ENCODE data around the gene PNMT.
"Not testable (repeated sequence)": the region's sequence is repeated elsewhere in the genome, so short reads cannot be mapped to it uniquely, and the experiment has no call there.

The PNMT gene

DNA sequence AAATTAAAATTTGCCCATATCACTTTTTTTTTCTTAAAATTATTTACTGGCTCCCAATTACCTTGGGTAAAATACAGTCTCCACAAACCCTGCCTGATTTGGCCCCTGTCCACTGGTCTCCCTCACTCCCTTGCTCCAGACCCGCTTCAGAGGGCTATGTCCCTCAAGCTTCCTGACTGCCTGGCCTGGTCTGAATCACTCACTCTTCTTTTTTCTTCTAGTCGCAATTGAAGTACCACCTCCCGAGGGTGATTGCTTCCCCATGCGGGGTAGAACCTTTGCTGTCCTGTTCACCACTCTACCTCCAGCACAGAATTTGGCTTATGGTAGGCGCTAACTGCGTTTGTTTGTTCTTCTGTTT lies 20.2 kb downstream of the PNMT start:
- no peak for DNase-seq

DNA sequence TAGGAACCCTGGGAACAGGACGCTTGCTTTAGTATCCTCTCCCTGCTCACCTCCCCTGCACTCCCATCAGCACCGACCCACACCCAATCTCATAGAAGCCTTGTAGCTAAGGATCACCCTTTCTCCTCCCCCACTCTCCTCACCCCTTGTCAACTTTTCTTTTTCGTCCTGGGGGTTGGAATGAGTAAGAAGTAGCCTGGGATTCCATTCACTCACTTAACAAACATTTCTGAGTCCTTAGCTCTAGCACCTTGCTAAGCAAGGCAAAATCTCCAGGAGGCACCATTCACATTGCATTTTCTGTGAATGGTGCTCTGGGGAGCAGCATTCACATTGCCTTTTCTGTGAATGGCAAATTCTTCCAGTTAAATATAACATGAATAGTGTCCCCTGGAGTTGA lies 20.7 kb downstream of the PNMT start:
- DNase-seq, result no peak

DNA sequence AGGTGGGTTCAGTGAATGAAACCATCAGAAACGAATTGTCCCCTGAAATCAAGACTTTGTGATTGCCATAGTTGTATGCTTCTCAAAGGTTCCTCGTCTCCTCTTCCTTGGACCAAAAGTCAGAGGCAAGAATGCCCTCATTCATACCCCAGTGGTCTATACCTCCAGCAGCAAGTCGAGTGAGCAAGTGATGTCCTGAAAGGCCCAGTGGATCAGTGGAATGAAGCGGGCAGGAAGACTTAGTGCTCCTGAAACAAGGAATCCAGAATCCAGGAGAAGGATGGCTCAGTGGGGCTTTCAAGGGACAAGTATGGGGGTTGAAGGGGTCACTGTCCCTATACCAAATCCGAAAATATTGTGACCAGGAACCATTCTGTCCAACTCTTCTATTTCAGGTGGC lies 26.3 kb downstream of the PNMT start:
- no peak for DNase-seq

DNA sequence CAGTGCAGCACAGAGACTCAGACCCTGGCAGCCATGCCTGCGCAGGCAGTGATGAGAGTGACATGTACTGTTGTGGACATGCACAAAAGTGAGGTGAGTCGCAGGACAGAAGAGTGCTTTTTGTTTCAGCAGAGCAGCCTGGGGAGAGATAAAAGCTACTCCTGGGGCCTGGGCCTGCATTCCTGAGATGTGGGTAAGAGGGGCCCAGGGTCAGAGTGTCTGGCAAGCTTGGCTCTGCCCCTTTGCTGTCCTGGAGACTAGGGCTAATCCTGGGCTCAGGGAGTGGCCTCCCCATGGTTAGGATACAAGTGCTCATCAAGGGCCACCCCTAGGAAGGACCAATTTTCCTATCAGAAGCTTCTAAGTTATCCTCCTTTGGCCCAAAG lies 26.8 kb downstream of the PNMT start:
- DNase-seq, result no peak

DNA sequence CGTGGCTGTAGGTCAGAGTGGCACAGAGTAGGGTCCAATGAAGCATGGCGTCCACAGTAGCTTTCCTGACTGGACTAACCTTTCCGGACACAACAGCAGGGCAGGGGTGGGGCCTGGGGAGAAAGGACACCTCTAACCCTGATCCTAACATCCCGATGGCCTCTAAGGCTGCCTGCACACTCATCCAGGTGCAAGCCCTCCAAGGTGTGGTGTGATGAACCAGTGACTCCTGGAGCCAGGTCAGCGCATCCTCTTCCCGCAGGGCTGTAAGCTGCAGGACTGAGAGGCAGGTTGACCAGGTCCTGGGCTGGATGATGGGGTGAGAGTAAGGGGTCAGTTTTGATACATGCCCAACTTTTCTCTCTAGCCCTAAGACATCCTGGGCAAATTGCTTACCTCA lies 28.5 kb downstream of the PNMT start:
- no peak for DNase-seq

DNA sequence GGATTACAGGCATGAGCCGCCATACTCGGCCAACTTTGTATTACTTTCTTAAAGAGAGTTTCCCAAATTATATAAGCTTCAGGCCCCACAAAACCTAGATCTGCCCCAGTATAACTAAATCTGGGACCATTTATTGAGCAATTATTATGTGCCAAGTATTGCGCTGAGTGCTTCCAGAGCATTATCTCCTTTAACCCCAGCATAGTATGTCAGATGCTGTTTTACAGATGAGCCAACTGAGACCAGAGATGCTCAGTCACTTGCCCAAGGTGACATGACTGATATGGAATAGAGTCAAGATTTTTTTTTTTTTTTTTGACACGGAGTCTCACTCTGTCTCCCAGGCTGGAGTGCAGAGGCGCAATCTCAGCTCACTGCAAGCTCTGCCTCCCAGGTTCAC lies 29.7 kb downstream of the PNMT start:
- DNase-seq, result no peak

DNA sequence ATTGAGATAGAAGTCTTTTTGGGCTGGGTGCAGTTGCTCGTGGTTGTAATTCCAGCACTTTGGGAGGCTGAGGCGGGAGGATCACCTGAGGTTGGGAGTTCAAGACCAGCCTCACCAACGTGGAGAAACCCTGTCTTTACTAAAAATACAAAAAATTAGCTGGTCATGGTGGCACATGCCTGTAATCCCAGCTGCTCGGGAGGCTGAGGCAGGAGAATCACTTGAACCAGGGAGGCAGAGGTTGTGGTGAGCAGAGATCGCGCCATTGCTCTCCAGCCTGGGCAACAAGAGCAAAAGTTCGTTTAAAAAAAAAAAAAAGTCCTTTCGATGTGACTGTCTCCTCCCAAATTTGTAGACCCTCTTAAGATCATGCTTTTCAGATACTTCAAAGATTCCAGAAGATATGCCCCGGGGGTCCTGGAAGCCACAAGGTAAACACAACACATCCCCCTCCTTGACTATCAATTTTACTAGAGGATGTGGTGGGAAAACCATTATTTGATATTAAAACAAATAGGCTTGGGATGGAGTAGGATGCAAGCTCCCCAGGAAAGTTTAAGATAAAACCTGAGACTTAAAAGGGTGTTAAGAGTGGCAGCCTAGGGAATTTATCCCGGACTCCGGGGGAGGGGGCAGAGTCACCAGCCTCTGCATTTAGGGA lies 31.0 kb downstream of the PNMT start:
- not testable (repeated sequence) for DNase-seq

DNA sequence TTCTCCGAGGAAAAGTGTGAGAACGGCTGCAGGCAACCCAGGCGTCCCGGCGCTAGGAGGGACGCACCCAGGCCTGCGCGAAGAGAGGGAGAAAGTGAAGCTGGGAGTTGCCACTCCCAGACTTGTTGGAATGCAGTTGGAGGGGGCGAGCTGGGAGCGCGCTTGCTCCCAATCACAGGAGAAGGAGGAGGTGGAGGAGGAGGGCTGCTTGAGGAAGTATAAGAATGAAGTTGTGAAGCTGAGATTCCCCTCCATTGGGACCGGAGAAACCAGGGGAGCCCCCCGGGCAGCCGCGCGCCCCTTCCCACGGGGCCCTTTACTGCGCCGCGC lies 31.5 kb downstream of the PNMT start, which contains the start of gene ERBB2:
TSS of gene ERBB2 (plus strand) at position 247 of the 330 bp plus-strand sequence. CDS start 175 bp downstream, outside the sequence.
- no peak for DNase-seq

DNA sequence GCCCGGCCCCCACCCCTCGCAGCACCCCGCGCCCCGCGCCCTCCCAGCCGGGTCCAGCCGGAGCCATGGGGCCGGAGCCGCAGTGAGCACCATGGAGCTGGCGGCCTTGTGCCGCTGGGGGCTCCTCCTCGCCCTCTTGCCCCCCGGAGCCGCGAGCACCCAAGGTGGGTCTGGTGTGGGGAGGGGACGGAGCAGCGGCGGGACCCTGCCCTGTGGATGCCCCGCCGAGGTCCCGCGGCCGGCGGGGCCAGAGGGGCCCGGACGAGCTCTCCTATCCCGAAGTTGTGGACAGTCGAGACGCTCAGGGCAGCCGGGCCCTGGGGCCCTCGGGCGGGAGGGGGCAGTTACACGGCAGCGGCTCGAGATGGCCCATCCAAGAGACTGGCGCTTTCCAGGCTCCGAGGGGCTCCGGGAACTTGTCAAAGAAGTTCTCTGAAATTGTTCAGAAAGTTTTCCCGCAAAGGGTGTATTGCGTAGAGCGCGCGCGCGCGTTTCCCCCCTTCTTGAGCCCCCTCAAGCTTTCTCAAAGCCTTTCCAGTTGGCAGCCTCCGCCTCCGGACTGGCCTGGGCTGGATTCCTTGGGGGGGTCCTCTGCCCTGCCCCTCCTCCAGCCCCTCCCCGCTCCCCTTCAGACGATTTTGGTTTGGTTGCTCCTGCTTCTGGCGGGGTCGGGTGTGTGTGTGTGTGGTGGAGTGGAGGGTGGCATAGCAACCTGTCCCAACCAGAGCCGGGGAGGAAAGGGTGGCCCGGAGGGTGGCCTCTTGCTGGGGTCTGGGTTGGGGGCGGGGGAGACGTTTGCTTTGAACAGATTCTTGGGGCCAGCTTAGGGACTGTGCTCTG lies 32.1 kb downstream of the PNMT start:
- no peak for DNase-seq

DNA sequence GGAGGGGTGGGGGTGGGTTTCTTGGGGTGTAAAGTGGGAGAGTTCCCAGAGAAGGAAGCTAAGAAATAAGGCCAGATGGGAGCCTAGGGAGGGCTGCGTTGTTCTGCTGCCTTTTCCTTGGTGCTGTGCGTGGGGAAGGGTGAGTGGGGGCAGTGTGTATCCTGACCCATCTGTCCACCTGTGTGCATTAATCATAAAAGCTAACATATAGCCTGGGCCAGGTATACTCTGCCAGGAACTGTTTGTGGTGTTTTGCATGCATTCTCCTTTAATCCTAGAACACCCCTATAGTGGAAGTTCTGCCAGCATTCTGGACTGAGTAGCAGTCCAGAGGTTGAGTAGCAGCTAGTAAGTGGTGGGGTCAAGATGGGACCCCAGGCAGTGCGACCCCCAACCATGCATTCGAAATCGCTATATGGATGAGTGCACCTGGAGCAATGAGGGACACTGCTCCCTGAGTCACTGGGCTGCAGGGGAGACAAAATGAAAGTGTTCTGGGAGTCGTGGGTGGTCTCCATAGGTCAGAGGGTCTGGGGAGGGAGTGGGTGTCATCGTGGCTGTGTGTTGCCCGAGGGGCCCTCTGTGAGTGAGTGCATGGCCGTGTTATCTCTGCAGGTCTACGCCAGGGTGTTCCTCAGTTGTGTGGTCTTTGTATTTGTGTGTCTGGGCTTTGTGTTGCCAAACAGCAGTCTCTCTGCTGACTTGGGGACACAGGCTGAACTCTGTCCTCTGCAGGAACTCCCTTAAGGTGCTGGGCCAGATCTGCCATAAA lies 32.9 kb downstream of the PNMT start:
- no peak for DNase-seq

DNA sequence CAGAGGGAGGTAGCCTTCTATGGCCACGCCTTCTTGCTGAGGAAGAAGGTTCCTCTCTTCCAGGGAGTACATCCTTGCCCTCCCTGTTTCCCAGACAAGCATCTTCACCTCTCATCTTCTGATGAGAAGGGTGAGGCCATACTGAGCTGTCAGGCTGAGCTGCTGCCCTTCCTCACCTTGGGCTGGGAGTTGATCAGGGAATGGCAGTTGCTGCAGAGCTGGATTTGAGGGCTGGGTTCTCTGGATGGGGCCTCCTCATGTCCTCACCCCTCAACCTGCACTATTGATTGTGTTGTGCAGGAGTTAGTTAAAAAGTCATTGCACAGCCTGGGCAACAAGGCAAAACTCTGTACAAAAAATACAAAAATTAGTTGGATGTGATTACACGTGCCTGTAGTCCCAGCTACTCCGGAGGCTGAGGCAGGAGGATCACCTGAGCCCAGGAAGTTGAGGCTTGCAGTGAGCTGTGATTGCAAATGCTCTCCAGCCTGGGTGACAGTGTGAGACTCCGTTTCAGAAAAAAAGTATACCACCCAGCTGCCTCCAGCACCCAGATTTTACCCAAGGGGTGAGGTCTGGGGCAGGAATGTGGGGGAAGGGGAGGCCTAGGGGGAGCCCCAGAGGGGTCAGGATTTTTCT lies 33.6 kb downstream of the PNMT start:
- no peak for DNase-seq

DNA sequence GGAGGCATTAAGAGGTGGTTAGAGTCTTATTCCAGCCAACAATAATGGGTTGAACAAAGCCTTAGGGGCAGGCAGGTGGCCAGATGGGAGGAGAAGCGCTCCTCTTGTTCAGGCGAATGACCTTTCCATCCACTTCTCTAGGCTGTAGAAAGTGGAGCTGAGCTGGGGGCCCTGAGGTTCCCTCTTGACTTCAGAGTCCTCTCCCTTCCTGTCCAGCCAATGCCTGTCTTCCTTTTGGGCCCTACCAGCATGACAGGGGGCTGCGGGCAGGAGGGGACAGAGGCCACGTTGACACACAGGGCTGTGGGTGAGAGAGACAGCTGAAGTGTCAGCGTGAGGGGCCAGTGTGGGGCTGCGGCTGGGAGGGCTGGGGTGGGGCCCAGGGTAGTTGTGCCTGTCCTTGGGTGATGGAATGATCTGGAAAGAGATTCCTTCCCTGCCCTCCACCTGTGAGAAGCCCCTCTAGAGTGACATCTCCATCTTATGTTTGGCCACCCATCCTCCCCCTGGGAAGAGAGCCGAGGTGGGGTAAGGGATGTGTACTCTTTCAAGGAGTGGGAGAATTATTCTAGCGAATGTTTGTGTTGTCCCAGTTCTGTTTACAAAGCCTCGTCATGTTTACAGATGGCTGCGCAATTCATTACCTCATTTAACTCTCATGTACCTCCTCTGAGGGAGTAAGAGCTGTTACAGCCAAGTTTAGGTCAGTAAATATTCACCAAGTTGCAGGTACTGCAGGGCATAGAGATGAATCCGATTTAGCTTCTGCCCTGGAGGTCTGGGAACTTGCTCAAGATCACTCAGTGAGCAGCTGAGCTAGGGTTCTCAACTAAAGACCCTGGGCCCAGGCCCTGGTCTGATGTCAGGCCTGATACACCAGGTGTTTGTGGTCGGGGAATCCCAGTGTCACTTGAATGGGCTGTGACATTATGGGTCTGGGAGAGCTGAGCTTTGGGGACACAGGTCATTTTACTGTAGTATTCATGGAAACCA lies 34.9 kb downstream of the PNMT start:
- peak; percentile 66 for DNase-seq

DNA sequence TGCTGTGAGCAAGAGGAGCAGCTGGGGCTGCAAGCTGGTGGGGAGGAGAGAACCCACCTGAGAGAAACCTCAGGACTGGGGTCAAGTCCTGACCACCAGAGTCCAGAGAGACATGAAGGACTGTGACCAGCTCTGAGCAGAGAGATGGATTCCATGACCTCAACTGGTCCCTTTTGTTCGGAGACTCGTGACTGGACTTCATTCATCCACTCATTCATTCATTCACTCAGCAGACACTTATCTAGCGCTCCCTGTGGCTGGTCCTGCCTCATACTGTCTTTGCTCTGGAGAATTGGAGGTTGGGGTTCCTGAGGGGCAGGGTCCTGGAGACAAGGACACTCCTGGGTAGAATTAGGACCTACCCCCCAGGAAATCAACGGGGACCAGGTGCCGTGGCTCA lies 35.7 kb downstream of the PNMT start:
- DNase-seq, result no peak

DNA sequence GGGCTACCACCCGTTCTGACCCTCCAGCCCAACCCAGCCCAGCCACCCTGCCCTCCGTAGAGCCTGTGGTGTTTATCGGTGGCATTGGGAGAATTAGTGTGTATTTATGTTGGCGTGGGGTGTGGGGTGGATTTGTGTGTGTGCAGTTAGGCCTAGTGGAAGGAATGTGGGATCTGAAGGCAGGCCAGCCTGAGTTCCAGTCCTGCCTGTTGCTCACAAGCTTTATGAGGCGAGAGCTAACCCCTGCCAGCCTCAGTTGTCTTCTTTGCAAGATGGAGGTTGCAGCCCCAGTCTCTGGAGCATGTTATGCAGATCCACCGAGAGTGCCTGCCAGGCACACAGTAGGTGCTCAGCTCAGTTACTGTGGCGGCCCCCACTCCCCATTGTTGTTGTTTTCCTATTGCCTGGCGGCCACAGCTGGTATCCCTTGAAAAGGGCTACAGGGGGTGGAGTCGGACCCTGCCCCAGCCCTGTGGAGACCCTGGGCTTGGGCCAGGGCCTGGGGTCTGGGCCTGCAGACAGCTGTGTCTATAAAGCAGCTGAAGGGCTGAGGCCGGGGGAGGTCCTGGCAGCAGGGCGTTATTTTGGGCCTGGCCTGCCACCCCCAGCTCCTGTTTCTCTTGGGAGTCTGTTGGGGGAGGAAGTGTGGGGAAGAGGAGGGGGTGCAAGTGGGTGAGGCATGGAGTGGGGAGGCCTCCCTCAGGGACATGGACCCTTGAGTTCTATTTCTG lies 36.7 kb downstream of the PNMT start:
- DNase-seq, result no peak

DNA sequence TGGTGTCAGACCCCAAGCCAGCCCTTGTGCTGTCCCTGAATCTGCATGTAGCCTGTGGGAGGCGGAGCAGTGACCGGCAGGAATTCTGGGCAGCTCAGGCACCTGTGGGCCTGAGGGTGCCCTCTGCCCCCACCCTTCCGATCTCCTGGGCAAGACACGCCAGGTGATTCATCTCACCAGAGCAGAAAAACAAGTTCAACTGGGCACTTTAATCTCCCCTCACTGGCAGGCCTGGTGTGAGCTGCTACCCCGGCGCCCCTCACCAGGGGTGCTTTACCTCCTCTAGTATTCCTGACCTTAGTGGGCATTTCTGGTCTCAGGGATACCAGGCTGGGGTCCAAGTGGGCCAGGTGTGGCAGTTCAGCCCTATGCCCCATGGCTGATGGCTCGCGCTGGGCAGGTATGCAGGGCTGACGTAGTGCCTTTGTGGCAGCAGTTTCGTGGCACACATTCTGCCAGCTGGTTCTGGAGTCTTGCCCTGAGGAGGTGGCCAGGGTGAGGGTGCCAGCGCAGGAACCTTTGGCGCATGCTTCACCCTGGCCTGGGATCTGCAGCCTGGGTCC lies 37.6 kb downstream of the PNMT start:
- DNase-seq, result no peak

DNA sequence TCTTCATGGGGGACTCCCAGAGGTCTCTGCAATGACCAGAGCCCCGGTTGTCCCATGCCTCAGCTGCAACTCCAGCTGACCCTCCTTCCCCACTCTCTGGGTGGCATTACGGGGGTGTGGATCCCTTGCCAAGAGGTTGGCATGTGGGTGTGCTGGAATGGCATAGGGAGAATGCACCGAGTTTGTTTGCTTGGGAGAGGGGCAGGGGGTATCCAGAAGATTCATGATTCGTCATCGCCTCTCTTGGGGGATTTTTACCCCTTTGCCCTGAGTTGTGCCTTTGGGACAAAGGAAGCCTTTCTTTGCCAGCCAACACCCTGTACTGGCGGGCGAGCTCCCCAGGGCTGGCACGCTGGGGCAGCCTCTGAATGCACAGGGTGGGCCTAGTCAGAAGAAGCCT lies 38.1 kb downstream of the PNMT start:
- DNase-seq, result no peak

DNA sequence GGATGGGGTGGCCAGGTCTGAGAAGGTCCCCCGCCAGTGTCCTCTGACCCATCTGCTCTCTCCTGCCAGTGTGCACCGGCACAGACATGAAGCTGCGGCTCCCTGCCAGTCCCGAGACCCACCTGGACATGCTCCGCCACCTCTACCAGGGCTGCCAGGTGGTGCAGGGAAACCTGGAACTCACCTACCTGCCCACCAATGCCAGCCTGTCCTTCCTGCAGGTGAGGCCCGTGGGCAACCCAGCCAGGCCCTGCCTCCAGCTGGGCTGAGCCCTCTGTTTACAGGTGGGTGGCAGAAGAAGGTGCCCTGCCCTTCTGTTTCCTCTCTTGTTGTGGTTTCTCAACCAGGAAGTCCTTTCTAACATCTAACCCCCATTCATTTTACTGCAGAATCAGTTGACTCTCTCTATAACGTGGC lies 38.7 kb downstream of the PNMT start:
- no peak for DNase-seq

DNA sequence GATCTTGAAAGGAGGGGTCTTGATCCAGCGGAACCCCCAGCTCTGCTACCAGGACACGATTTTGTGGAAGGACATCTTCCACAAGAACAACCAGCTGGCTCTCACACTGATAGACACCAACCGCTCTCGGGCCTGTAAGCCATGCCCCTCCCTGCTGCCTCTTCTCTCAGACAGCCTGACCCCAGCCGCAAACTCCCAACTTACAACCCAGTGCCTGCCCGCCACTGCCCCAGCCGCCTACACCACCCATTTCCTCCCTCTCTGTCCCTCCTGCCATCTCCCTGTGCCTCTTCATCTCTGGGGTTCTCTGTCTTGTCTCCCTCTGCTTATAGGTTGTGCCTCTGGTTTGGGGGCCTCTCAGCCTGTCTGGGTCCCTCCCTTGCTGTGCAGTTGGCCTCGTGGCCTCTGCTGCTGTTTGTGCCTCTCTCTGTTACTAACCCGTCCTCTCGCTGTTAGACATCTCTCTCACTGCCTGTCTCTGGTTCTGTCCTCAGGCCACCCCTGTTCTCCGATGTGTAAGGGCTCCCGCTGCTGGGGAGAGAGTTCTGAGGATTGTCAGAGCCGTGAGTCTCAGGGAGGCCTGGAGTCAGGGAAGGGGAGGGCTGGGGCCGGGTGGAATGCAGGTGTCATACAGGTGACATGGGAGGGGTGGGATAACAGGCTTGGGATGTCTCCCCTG lies 41.2 kb downstream of the PNMT start:
- DNase-seq, result no peak

DNA sequence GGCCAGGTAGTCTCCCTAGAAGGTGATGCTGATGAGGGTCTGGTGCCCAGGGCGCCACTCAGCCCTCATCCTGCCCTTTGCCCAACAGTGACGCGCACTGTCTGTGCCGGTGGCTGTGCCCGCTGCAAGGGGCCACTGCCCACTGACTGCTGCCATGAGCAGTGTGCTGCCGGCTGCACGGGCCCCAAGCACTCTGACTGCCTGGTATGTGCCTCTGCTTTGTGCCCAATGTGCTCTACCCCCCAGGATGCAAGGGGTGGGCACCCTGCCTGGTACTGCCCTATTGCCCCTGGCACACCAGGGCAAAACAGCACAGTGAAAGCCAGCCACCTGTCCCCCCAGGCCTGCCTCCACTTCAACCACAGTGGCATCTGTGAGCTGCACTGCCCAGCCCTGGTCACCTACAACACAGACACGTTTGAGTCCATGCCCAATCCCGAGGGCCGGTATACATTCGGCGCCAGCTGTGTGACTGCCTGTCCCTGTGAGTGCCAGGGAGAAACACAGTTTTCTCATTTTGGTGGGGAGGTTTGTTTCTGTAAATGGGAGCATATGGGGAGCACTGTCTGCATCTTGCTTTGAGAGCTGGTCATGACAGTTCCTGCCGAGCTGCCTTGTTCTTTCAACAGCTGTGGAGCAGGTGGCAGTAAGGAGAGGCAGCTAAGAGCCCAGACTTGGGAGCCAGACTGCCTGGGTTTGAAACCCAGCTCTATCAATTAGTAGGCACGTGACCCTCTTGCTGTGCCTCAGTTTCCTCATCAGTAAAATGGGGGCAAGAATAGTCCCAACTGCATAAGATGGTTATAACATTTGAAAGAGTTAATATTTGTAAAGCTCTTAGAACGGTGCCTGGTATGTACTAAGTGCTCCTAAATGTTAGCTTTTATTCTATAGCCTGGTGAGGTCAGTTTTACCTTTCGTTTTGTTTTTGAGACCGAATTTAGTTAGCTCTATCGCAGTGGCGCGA lies 42.0 kb downstream of the PNMT start:
- DNase-seq, result no peak
